Mesenteric fat pad (tissue), 1 donor: ENCODE data around the gene PTGIS. TPM values are rescaled to one million over a fixed set of nuclear protein-coding genes. Genes with fewer than 3 reads are reported as not detected.
A peak's percentile ranks its signal among the peaks of the same experiment; 100 is the strongest.

ENCODE experiments used
- DNase-seq: peaks from one replicate; pipeline ENCODE4 v3.0.0-alpha.2; 2020; ENCODE audit warnings: low spot score
- total RNA-seq: library from RNA; stranded (reverse); fragmentation: NEBNext Ultra II Directional; extraction: Animal tissue kit (Norgen Biotek cat#: 25700); gene quantifications from one replicate; pipeline ENCODE4 v1.2.1, GENCODE V29; 2021
- donor health status: DM: yes; HTN: yes; CAD: no.

The PTGIS gene
- total RNA-seq, 1 donor from 2014 or later = 124 TPM

DNA sequence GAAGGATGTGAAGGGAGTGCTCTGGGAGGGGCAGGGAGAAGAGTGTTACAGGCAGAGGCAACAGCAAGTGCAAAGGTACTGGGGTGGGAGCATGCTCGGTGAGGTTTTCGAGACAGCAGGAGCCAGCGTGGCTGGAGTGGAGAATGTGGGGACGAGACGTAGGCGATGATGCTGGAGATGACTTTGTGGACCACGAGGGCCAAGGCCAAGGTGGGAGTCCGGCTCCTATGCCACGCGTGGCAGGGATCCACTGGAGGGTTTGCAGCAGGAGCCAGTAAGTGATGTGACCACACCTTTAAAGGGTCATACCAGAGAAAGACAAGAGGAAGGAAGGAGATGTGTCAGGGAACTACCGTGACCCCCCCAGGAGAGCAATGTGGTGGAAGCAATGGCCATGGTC, 7.3 kb downstream of the PTGIS start:
- DNase-seq = peak; percentile 84

DNA sequence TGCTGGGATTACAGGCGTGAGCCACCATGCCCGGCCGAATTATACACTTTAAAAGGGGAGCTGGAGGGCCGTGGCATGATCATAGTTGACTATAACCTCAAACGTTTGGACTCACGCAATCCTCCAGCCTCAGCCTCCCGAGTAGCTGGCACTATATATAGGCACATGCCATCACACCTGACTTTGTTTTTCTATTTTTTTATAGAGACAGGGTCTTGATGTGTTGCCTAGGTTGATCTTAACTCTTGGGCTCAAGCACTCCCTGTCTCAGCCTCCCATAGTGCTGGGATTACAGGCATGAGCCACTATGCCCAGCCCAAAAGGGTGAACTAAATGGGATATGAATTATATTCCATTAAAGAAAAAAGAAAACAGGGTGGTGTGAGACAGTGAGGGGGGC, 7.8 kb downstream of the PTGIS start:
- DNase-seq = peak; percentile 14

DNA sequence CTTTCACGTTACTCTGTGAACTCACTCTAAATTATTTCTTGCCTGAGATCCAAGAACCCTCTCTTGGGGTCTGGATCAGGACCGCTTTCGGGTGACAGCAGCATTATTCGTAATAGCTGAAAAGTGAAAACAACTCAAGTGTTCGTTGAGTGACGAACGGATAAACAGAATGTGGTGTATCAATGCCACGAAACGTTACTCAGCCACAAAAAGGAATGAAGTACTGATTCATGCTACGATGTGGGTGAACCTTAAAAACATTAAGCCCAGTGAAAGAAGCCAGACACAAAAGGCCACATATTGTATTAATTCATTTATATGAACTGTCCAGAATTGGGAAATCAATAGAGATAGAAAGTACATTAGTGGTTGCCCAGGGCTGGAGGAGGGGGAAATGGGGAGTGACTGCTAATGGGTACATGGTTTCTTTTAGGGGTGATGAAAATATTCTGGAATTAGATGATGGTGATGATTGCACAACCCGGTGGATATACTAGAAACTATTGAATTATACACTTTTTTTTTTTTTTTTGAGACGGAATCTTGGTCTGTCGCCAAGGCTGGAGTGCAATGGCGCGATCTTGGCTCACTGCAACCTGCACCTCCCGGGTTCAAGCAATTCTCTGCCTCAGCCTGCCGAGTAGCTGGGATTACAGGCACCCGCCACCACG, 8.4 kb downstream of the PTGIS start:
- peak; percentile 51 for DNase-seq

GRCh38 chr20:49558826-49559225, 9.1 kb downstream of the PTGIS start:
- no peak for DNase-seq

DNA sequence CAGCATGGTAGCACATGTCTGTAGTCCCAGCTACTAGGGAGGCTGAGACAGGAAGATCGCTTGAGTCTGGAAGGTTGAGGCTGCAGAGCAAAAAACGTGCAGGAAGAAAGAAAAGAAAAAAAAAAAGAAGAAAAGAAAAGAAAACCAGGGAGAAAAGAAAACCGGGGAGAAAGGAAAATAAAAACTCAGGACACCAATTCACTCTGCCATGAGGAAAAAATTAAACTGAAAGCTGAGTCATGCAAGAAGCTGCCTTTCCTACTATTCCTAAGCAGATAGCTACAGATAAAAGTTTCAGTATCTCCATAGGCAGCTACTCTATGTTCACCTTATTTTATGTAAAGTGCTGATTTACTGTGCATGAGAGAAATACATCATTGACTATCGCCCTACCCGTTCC, 10.5 kb downstream of the PTGIS start:
- DNase-seq = no peak

GRCh38 chr20:49556621-49557020, 11.3 kb downstream of the PTGIS start:
- no peak for DNase-seq

- no peak for DNase-seq
Measured at GRCh38 chr20:49549801-49550551, 18.0 kb downstream of the PTGIS start.

DNA sequence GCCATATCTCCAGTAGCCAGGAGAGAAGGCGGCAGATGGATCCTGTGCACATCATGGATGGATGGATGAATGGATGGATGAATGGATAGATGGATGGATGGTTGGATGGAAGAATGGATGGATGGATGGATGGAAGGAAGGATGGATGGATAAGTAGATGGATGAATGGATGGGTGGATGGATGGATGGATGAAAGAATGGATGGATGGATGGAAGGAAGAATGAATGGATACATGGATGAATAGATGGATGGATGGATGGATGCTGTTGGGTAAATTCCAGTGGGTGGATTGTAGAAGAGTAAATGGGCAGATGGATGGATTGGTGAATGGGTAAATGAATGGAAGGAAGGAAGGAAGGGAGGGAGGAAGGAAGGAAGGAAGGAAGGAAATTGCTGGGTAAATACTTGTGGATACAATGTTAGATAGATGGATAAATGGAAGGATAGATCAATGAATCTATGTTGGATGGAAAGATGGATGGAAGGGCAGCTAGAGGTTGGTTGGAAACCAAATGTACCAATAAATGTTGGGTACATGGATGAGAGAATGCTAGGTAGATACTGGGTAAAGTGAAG, 19.5 kb downstream of the PTGIS start:
- no peak for DNase-seq

GRCh38 chr20:49545572-49545971, 22.4 kb downstream of the PTGIS start:
- DNase-seq = no peak

GRCh38 chr20:49544535-49544934, 23.4 kb downstream of the PTGIS start:
- DNase-seq = no peak

- no peak for DNase-seq
Measured at GRCh38 chr20:49543858-49544437, 24.0 kb downstream of the PTGIS start.

DNA sequence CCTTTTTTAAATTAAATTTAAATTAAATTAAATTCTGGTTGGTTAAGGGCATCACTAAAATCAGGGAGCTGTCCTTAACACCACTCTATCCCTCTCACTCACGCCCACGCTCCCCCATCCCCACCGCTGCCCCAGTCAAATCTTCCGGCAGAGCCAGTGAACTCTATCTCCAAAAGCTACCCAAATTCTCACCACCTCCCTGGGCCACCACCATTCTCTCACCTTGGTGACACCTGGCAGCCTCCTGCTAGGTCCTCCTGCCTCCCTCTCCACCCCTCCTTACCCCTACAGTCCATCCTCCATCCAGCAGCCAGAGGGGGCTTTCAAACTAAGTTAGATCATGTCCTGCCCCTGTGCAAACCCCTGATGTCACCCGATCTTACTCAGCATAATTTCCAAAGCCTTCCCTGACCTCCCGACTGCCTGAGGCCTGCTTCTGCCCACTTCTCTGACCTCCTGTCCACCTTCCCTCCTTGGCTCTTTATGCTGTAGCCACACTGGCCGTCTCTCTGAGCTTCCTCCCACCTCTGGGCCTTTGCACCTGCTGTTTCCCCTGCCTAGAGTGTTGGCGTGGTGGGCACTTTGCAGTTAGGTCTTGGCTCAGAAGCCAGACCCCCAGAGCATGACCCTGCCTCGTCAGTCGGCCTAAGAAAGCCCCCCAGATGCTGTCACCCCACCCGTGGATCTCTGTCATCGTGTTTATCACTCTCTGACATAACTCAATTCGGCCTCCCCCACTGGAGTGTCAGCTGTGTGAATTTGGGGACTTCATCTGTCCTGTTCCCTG, 24.7 kb downstream of the PTGIS start:
- no peak for DNase-seq

DNA sequence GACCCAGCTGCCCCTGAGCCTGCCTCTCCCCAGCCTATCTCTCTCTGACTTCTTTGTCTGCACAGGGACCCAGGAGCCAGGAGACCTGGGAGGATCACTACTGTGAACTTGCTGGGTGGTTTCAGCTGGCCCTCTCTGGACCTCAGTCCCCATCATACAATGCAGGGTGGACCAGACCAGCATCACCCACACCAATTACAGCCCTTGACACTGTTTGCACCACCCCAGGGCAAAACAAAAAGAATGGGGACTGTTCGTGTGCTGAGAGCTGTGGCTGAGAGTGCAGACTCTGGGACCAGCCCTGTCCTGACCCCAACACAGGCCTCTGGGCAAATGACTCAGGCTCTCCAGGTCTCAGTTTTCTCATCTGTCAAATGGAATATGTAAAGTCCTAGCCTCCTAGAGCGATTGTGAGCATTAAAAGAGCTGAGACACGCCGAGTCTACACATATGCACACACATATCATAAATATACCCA, 25.4 kb downstream of the PTGIS start:
- no peak for DNase-seq

DNA sequence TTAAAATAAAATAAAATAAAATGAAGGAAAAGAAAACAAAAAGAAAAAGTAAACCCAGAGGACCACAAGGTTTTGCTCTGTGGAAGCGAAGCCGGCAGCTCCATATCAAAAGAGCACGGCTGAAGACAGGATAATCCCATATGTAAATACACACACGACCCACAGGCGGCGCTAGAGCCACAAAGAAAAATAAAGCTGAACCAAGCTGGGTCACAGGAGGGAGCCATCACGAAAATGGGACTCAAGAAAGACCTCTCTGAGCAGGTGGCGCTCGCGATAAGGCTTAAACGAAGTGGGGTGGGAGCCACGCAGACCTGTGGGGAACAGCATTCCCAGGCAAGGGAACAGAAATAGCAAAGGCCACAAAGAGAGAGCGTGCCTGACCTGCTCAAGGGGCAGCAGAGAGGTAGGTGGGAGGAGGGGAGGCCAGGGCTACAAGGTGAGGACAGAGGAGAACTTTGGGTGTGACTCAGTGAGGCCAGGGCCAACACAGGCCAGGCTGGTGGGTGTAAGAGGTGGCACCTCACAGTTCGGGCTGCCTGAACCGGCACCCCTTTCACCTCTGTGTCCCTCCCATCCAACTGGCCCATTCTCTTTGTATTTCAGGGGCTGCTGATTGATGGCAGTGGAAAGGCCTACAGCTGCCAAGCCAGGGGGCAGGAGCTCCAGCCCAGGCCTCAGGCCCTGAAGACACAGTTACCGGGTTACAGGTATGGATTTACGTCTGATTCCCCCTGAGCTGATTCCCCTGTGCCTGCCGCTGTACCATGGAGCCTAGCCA, 26.0 kb downstream of the PTGIS start:
- DNase-seq = no peak

DNA sequence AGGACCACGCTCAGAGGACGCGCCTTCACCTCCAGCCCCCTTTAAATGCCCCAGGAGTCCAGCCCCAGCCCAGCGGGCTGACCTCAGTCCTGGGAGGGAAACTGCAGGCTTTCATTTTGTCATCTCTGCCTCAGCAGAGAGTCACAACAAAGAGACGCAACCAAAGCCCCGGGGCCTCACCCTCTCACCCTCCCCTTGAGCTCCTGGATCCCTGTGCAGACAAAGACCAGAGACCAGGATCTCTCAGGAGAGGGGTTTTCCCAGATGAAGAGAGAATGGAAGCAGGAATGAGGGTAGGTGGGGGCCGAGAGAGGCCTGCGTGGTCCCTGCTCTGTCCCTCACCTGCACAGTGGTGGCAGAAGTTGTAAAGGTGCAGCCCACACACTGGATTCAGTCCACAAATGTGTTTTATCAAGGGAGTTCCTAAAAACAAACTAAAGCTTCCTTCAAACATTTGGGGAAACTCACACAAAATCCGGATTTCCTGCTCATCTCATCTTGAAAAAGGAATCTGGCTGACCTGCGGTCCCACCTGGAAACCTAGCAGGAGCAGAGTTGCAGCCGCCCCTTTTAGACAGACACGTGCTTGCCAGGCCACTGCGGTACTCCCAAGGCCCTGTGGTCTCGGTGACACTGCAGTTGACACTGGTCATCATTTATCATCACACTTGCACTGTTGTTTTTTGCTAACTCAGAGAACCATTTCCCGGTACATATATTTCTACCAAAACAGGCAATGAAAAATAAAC, 27.1 kb downstream of the PTGIS start:
- no peak for DNase-seq

DNA sequence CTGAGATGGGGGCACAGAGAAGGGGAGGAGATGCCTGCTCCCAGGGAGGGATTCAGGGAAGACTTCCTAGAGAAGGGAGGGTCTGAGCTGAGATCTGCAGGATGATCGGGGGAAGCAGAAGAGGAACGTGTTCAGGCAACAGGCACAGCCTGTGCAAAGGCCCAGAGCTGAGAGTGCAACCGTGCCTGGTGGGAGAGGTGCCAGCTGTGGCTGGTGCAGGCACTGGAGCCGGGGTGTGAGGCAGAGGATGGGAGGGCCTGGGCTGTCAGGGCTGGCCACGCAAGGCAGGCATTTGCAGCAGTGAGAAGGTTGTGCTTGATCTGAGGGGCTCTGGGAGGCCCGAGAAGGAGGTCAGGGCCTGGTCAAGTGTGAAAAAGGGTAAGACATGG, 27.7 kb downstream of the PTGIS start:
- no peak for DNase-seq

GRCh38 chr20:49539481-49540231, 28.3 kb downstream of the PTGIS start:
- no peak for DNase-seq

- DNase-seq = no peak
Measured at GRCh38 chr20:49538950-49539349, 29.0 kb downstream of the PTGIS start.

DNA sequence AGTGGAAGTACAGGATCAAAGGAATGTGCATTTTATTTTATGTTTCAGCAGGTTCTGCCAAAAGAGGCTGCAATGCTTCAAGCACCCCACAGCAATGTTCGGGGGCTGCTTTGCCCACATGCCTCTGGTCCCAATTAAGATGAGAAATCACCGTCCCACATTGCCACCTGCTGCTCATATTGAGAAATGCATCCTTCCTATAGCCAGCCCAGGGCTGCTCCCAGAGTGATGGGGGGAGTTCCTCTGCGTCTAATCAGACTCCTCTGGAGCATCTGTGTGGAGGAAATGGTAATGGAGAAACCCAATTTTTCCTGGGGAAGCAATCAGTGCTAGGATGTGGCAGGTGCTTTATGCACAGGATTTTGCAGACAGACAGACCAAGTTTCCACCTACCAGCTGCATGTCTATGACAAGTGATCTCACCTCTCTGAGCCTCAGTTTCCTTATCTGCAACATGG, 33.7 kb downstream of the PTGIS start:
- DNase-seq = no peak
